ENCODE results near the gene CASP8AP2. TPM values are rescaled to one million over a fixed set of nuclear protein-coding genes. Genes with fewer than 3 reads are reported as not detected.
A peak's percentile ranks its signal among the peaks of the same experiment; 100 is the strongest.
"Not testable (repeated sequence)": the region's sequence is repeated elsewhere in the genome, so short reads cannot be mapped to it uniquely, and the experiment has no call there.

The CASP8AP2 gene
- total RNA-seq = 10 to 100 TPM in 3 of 4 donors, 1 to 10 TPM in 1; 8.0 to 19.8 (median 15.1) TPM

DNA sequence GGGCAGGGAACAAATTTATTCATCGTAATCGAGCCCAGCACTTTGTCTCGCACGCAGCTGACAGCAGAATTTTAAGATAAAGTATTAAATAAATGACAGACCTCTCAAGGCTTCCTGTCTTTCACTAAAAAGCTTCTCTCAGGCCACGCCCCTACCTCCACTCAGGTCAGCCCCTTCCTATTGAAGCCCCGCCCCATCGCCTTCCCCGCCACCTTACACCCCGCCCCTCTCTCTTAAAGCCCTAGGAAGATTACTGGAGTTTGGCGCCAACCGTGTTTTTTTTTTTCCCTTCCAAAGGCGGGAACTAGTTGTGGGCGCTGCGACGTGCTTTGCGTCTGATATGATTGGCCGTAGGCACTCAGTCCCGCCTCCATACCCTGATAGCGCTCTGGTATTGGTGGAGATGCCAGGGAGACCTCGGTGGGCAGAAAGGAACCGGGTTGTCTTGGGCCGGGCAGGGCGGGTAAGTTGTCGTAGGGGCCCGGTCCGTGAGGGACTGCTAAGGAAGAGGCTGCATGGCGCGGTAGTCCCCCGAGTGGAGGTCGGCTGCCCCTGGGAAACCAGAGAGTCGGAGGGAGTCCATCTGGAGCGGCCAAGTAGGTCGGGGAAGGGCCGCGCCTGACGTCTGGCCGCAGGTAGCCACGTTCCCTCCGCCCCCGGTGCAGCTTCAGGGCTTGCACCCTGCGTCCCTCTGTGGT is at the start of gene CASP8AP2:
Gene CASP8AP2, plus strand, starts transcription at position 409 of the 698 bp plus-strand sequence.
- peak within 1 kb of the TSS; percentile 88 to 97 (median 92) for H3K27ac ChIP-seq
- peaks cover 4 to 14% (median 10%) of the 10 kb centered on the region in 4 donors for H3K4me1 ChIP-seq
- H3K9me3 ChIP-seq = no peaks in the 10 kb centered on the region
- peak; percentile 97 for DNase-seq
- H3K36me3 ChIP-seq = no peaks in the 10 kb centered on the region
- H3K27me3 ChIP-seq = no peaks in the 10 kb centered on the region
- TF ChIP-seq POLR2A (IDR thresholded peaks at IDR 0.05) = peak; percentile 59
- peak; percentile 4 to 80 (median 59) for TF ChIP-seq POLR2AphosphoS5 (IDR thresholded peaks at IDR 0.05)
- TF ChIP-seq, protein P1, sequence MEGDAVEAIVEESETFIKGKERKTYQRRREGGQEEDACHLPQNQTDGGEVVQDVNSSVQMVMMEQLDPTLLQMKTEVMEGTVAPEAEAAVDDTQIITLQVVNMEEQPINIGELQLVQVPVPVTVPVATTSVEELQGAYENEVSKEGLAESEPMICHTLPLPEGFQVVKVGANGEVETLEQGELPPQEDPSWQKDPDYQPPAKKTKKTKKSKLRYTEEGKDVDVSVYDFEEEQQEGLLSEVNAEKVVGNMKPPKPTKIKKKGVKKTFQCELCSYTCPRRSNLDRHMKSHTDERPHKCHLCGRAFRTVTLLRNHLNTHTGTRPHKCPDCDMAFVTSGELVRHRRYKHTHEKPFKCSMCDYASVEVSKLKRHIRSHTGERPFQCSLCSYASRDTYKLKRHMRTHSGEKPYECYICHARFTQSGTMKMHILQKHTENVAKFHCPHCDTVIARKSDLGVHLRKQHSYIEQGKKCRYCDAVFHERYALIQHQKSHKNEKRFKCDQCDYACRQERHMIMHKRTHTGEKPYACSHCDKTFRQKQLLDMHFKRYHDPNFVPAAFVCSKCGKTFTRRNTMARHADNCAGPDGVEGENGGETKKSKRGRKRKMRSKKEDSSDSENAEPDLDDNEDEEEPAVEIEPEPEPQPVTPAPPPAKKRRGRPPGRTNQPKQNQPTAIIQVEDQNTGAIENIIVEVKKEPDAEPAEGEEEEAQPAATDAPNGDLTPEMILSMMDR (IDR thresholded peaks at IDR 0.05) = no peak
- no peak for TF ChIP-seq EP300 (IDR thresholded peaks at IDR 0.05; ENCODE audit: low read depth)
- 0% methylated on average over 4 to 28 of the region's 41 CpGs for WGBS, 2 donors (ENCODE audit: low coverage in 1 of 2)
- intact Hi-C loops (cut with DNase I; ENCODE audit: low total_unique reads) (no loop called here), in situ Hi-C loops (cut with MboI; ENCODE audit: low pct_ligation_motif_present in 1 of 4, low pct_unique_long_range_greater_than_20kb in 1 of 4, low sequenced_read_pairs in 3 of 4) (loop anchor here in 1 of 4 donors (25.0 kb wide), 1 partner anchor 867 kb away; the partner anchor contains the start of gene RNGTT)
- H3K4me3 ChIP-seq = peak within 1 kb of the TSS; percentile 79 to 89 (median 84)

DNA sequence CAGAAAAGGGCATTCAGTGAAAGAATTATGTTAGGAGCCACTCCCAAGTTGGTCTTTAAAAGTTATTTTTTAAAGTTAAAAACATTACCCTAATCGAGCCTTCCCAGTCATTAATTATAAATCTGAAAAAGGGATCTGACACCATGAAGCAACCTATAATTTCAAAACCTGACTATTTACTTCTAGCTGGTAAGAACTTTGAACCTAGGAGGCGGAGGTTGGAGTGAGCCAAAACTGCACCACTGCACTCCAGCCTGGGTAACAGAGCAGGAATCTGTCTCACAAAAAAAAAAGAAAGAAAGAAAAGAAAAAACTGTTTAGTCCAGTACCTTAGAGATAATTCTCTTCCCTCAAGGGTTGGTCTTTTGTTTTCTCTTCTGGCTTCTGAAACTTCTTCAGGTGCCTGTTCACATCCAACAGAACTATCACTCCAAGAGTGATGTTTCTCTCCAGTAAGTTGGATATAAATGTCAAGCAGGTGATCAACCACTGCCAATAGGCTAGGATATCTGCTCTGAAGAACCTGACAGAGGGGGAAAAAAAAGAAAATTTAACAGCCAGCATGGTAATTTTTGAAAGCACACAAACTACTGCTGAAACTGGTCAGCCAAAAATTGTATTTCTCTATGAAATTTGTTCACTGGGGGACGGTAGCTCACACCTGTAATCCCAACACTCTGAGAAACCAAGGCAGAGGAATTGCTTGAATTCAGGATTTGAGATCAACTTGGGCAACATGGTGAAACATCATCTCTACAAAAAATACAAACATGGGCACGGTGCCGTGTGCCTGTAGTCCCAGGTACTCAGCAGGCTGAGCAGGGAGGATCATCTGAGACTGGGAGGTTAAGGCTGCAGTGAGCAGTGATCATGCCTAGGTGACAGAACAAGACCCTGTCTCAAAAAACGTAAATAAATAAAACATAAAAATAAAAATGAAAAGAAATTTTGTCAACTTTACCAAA is 48.3 kb upstream of the CASP8AP2 start:
- Histone ChIP-seq H3K4me3 (no peak overlapping the region), H3K4me1 (no peaks in the 10 kb centered on the region), H3K36me3 (peaks cover 0 to 52% (median 26%) of the 10 kb centered on the region in 4 donors), H3K9me3 (no peaks in the 10 kb centered on the region), H3K27ac (no peak overlapping the region), H3K27me3 (no peaks in the 10 kb centered on the region)
- DNase-seq = no peak
- TF ChIP-seq EP300 (IDR thresholded peaks at IDR 0.05; ENCODE audit: low read depth) = no peak
- WGBS, 2 donors (ENCODE audit: low coverage in 1 of 2) = 96 to 100% methylated on average over 3 to 6 of the region's 6 CpGs
- in situ Hi-C loops (cut with MboI; ENCODE audit: low pct_ligation_motif_present in 1 of 4, low pct_unique_long_range_greater_than_20kb in 1 of 4, low sequenced_read_pairs in 3 of 4) = no loop called here
- intact Hi-C loops (cut with DNase I; ENCODE audit: low total_unique reads) = no loop called here

DNA sequence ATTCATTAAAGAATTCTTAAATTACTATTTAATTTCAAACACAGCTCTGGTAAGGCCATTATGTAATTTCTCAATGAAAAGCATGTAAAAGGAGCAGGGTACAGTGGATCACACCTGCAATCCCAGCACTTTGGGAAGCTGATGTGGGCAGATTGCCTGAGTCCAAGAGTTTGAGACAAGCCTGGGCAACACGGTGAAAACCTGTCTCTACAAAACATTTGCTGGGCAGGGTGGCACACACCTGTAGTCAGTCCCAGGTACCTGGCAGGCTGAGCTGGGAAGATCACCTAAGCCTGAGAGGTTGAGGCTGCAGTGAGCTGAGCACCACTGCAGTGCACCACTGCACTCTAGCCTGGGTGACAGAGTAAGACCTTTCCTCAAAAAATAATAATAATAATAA is 47.5 kb upstream of the CASP8AP2 start:
- DNase-seq = no peak
- Histone ChIP-seq H3K9me3 (no peaks in the 10 kb centered on the region), H3K4me1 (no peaks in the 10 kb centered on the region), H3K4me3 (no peak overlapping the region), H3K27ac (no peak overlapping the region), H3K27me3 (no peaks in the 10 kb centered on the region), H3K36me3 (peaks cover 0 to 52% (median 26%) of the 10 kb centered on the region in 4 donors)
- TF ChIP-seq EP300 (IDR thresholded peaks at IDR 0.05; ENCODE audit: low read depth) (no peak), POLR2AphosphoS5 (IDR thresholded peaks at IDR 0.05) (no peak), POLR2A (IDR thresholded peaks at IDR 0.05) (no peak)
- TF ChIP-seq, protein P1 (IDR thresholded peaks at IDR 0.05) = no peak
- in situ Hi-C loops (cut with MboI; ENCODE audit: low pct_ligation_motif_present in 1 of 4, low pct_unique_long_range_greater_than_20kb in 1 of 4, low sequenced_read_pairs in 3 of 4) (no loop called here), intact Hi-C loops (cut with DNase I; ENCODE audit: low total_unique reads) (no loop called here)
- WGBS, 2 donors (ENCODE audit: low coverage in 1 of 2) = 89 to 96% methylated on average over 1 of the region's 1 CpG

DNA sequence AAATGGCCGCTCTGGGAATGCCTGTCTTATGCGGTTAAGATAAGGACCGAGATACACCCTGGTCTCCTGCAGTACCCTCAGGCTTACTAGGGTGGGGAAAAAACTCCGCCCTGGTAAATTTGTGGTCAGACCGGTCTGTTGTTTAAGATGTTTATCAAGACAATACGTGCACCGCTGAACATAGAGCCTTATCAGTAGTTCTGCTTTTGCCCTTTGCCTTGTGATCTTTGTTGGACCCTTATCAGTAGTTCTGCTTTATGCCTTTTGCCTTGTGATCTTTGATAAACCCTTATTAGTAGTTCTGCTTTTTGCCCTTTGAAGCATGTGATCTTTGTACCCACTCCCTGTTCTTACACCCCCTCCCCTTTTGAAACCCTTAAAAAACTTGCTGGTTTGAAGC is 46.4 kb upstream of the CASP8AP2 start:
- WGBS, 2 donors (ENCODE audit: low coverage in 1 of 2) = 95 to 96% methylated on average over 7 of the region's 7 CpGs
- H3K9me3 ChIP-seq; intact Hi-C loops (cut with DNase I; ENCODE audit: low total_unique reads); H3K4me3 ChIP-seq; H3K27ac ChIP-seq; H3K4me1 ChIP-seq; H3K27me3 ChIP-seq; DNase-seq; in situ Hi-C loops (cut with MboI; ENCODE audit: low pct_ligation_motif_present in 1 of 4, low pct_unique_long_range_greater_than_20kb in 1 of 4, low sequenced_read_pairs in 3 of 4): not testable (repeated sequence)
- peaks cover 0 to 52% (median 26%) of the 10 kb centered on the region in 4 donors for H3K36me3 ChIP-seq

DNA sequence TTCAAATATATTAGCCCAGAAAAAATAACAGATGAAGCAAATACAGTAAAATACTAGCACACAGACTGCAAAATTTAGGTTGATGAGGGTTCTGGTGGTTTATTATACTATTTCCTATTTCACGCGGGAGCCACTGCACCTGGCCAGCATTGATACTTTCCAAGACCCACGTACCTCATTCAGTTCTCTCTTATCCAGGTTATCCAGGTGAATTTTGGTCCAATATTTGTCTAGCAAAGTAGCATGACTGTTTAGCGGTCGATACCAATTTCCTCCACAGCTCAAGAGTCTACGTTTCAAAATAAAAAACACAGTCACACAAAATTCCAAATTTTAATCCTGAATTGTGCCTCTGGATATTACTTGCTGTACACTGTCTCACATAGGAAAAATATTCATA is 44.8 kb upstream of the CASP8AP2 start:
- no peak overlapping the region for H3K4me3 ChIP-seq
- no peaks in the 10 kb centered on the region for H3K27me3 ChIP-seq
- intact Hi-C loops (cut with DNase I; ENCODE audit: low total_unique reads) = no loop called here
- H3K9me3 ChIP-seq = no peaks in the 10 kb centered on the region
- 98% methylated on average over 6 of the region's 6 CpGs for WGBS, 2 donors (ENCODE audit: low coverage in 1 of 2)
- in situ Hi-C loops (cut with MboI; ENCODE audit: low pct_ligation_motif_present in 1 of 4, low pct_unique_long_range_greater_than_20kb in 1 of 4, low sequenced_read_pairs in 3 of 4) = no loop called here
- H3K27ac ChIP-seq = no peak overlapping the region
- H3K36me3 ChIP-seq = peaks cover 0 to 52% (median 24%) of the 10 kb centered on the region in 4 donors
- TF ChIP-seq POLR2AphosphoS5 (IDR thresholded peaks at IDR 0.05) (no peak), EP300 (IDR thresholded peaks at IDR 0.05; ENCODE audit: low read depth) (no peak), POLR2A (IDR thresholded peaks at IDR 0.05) (no peak)
- TF ChIP-seq, protein P1 (IDR thresholded peaks at IDR 0.05) = no peak
- DNase-seq = no peak
- H3K4me1 ChIP-seq = no peaks in the 10 kb centered on the region
